ENCODE results near the gene REX1BD. TPM values are rescaled to one million over a fixed set of nuclear protein-coding genes. Genes with fewer than 3 reads are reported as not detected.

REX1BD gene
- total and polyA plus RNA-seq, 2 of the 8 experiments (the other 6 are each of a cell fraction or from before 2014, with no cell fraction given): 56.8 to 62.7 TPM

DNA sequence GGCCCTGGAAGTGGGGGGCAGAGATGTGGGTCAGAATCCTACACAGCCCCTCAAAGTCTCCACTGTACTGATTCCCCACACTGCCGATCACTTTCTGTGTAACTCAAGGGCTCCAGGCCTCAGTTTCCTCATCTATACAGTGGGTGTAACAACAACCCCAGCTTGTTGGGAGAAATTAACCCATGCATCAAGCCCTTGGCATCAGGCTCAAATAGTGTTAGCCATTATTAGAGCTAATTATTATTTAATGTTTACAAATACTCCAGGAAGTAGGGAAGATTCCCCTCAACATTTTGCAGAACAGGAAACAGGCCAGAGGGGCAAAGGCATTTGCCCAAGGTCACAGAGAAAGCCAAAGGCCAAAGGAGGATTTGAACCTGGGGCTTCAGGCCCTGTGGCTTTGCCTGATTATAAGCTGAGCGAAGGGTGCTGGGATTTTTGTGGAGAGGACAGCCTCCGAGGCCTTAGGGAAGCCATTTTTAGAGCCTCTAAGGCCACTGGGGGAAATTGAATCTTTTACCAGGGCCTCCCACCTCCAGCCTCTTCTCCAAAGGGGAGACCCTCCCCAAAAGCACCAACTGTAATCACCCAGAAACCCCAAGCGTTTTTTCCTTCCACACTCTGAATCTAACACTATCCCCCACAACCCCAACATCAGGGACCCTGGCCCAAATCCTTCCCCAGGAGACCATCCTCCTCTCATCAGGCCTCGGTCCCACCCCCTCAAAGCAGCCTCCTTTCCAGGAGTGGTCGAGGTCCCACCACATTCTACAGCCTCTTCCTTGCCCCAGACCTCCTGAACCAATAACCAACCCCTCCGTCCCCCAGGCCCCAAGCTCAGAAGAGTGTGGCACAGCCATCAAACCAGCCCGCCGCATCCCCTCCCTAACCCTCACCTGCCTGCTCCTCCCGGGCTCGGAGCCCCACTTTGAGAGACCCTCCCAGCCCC is 46.3 kb upstream of the REX1BD start:
- Histone ChIP-seq H3K4me3 (ENCODE audit: extremely low read depth in 1 of 4, insufficient read depth in 2 of 4, low read depth in 3 of 4, low read length in 4 of 4) (peak overlapping the region; percentile 61 to 77 (median 64)), H3K4me2 (ENCODE audit: insufficient read depth in 1 of 2, low read depth in 2 of 2, low read length in 2 of 2) (peak overlapping the region; percentile 81 to 84), H2BK120ac (replicated peaks; ENCODE audit: low read depth, low read length) (no peak overlapping the region), H4K8ac (ENCODE audit: extremely low read depth, insufficient read depth, low read length) (peak overlapping the region; percentile 21; the same call in 1 of the 2 replicates), H3K23ac (ENCODE audit: insufficient read length) (no peak overlapping the region), H3K4ac (replicated peaks; ENCODE audit: insufficient read length, low read depth, low read length) (no peak overlapping the region), H2BK12ac (ENCODE audit: low read depth, low read length) (no peak overlapping the region), H3K23me2 (ENCODE audit: low read depth, low read length) (peaks cover 8% of the 10 kb centered on the region), H2AK5ac (ENCODE audit: low read depth, low read length) (no peak overlapping the region), H3K27me3 (replicated peaks in 1 of 4; ENCODE audit: control insufficient read depth in 3 of 4, extremely low read depth in 1 of 4, insufficient read depth in 3 of 4, low read length in 3 of 4) (no peaks in the 10 kb centered on the region), H3K27ac (ENCODE audit: low read depth, low read length) (no peak overlapping the region), H4K5ac (ENCODE audit: insufficient read length, low read depth, low read length) (no peak overlapping the region), H2BK15ac (ENCODE audit: low read length) (no peak overlapping the region), H3K56ac (replicated peaks; ENCODE audit: insufficient read length, low read depth, low read length) (no peak overlapping the region), H3K14ac (ENCODE audit: insufficient read length) (no peak overlapping the region), H3K79me2 (ENCODE audit: control insufficient read depth in 1 of 2, insufficient read depth in 2 of 2, low read length in 2 of 2) (peaks cover 0 to 16% of the 10 kb centered on the region in 2 experiments; a peak in 2 of 4 replicates), H3K9me3 (ENCODE audit: insufficient read depth in 2 of 2, low read depth in 1 of 2, low read length in 1 of 2) (no peaks in the 10 kb centered on the region), H3K9ac (replicated peaks in 1 of 4; ENCODE audit: extremely low read depth in 1 of 4, low read depth in 3 of 4, low read length in 3 of 4) (peak overlapping the region in 3 of 4 experiments; percentile 8 to 69 (median 32); a peak in 3 of 7 replicates), H3K36me3 (ENCODE audit: control insufficient read depth in 2 of 4, insufficient read depth in 4 of 4, low read length in 3 of 4) (peaks cover 9 to 34% (median 21%) of the 10 kb centered on the region in 4 experiments; a peak in 7 of 8 replicates), H3K79me1 (ENCODE audit: low read depth, low read length) (no peaks in the 10 kb centered on the region; the same call in 1 of the 2 replicates), H3K4me1 (replicated peaks in 1 of 4; ENCODE audit: control insufficient read depth in 3 of 4, insufficient read depth in 4 of 4, low read length in 3 of 4) (peaks cover 0 to 9% (median 4%) of the 10 kb centered on the region in 4 experiments; a peak in 1 of 7 replicates), H4K91ac (replicated peaks; ENCODE audit: insufficient read length, low read length) (no peak overlapping the region), H2AFZ (ENCODE audit: low read length) (no peak overlapping the region), H2BK5ac (ENCODE audit: low read depth, low read length) (0 out of 2 replicates have a peak overlapping the region, but pooled peaks have one; percentile 35), H4K20me1 (replicated peaks in 1 of 2; ENCODE audit: control insufficient read depth in 1 of 2, insufficient read depth in 2 of 2, low read length in 2 of 2) (peaks cover 0 to 4% of the 10 kb centered on the region in 2 experiments), H2BK20ac (ENCODE audit: low read length) (no peak overlapping the region), H3K18ac (ENCODE audit: extremely low read depth, low read length) (no peak overlapping the region)
- CTCF ChIA-PET (ENCODE audit: partially characterized antibody): interaction anchor here (0.6 kb wide), 1 partner anchor 17 kb away, joined by 3 read pairs; no protein-coding TSS in a partner anchor
- FAIRE-seq: no peak
- no peak for TF ChIP-seq CEBPB (IDR thresholded peaks at IDR 0.05; ENCODE audit: low read depth, low read length)
- POLR2A ChIA-PET (ENCODE audit: partially characterized antibody): interaction anchor here (0.8 to 1.4 kb wide), 6 partner anchors 12 to 38 kb away, joined by 3 to 4 read pairs (median 4); partner anchors contain the start of gene UBA52
- DNase-seq (ENCODE audit: low read depth in 1 of 2, low spot score in 2 of 2): no peak
- 36% methylated on average over 11 of the region's 11 CpGs; no CpG with 5 or more reads in 1 of the 2 experiments for WGBS, 2 experiments (ENCODE audit: extremely low coverage in 1 of 2, insufficient coverage in 1 of 2, insufficient read length in 1 of 2, insufficient replicate concordance in 2 of 2, low coverage in 1 of 2, low lambda C conversion rate in 2 of 2, missing lambda C conversion rate in 1 of 2)
